Measurements from ENCODE around the gene RNASET2.

- TF ChIP-seq CTCF (IDR thresholded peaks at IDR 0.05; ENCODE audit: insufficient read depth, low read depth, low read length) (no peak), EZH2 (IDR thresholded peaks at IDR 0.05; ENCODE audit: insufficient read depth, low read length) (no peak)
These were observed 40.1 kb upstream of the RNASET2 start for GRCh38 chr6:166996406-166996805.

Data from astrocyte (in vitro differentiated cells and primary cell).